ENCODE data around the gene MASP1.
A peak's percentile ranks its signal among the peaks of the same experiment; 100 is the strongest.

MASP1 gene, protein sequence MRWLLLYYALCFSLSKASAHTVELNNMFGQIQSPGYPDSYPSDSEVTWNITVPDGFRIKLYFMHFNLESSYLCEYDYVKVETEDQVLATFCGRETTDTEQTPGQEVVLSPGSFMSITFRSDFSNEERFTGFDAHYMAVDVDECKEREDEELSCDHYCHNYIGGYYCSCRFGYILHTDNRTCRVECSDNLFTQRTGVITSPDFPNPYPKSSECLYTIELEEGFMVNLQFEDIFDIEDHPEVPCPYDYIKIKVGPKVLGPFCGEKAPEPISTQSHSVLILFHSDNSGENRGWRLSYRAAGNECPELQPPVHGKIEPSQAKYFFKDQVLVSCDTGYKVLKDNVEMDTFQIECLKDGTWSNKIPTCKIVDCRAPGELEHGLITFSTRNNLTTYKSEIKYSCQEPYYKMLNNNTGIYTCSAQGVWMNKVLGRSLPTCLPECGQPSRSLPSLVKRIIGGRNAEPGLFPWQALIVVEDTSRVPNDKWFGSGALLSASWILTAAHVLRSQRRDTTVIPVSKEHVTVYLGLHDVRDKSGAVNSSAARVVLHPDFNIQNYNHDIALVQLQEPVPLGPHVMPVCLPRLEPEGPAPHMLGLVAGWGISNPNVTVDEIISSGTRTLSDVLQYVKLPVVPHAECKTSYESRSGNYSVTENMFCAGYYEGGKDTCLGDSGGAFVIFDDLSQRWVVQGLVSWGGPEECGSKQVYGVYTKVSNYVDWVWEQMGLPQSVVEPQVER

DNA sequence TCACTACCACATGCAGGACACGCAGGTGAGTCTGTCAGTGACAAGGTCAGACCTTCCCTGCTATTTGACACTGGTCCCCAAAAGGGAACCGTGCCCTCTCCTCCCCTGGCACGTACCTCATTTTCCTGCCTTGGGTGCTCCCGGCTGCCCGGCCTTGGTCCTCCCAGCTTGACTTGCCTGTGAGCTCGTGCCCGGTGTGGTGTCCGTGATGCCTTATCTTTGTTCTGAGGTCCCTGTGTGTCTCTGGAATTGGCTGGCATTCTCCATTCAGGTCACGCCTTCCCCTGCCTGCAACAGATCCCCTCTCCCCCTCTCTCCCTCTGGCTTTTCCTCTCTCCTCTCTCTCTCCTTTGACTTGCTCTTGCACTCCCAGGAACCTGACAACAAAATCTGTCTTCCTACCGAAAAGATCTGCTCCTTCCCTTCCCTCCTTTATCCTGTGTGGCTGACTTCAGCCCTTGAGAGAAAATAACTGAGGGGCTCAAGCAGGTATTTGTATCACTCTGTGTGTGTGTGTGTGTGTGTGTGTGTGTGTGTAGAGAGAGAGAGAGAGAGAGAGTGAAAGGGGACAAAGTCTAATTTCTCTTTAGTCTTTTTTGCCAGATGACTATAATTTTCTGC is at the start of gene MASP1:
TSS of gene MASP1 (minus strand) at position 226 of the 621 bp plus-strand sequence. CDS start at position 121, 105 bp downstream.
- in situ Hi-C loops (cut with HindIII; ENCODE audit: low sequenced_read_pairs), result no loop called here
- DNase-seq (ENCODE audit: low read depth), result no peak
- H3K4me3 ChIP-seq (ENCODE audit: low read depth, low read length), result peak within 1 kb of the TSS; percentile 26
- TF ChIP-seq CTCF (IDR thresholded peaks at IDR 0.05; ENCODE audit: low read depth, low read length, missing control alignments), result no peak

DNA sequence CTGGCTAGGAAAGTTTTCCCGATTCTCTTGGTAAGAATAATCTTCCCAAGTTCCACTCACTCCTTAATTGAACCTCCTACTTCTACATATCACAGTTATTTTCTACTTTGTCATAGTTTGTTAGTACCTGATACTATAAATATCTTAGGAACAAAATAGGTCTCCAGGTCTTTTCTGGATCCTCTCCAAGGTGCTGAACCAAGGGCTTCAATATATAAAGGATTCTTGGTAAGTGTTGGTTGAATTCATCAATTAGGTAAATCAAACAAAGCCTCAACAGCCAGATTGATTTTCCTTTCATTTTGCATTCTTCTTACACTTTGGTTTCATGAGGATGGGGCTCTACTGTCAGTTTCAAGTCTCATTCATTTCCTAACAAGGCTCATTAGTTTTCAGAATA is 49.0 kb upstream of the MASP1 start:
- no peak for DNase-seq (ENCODE audit: low read depth)
- in situ Hi-C loops (cut with HindIII; ENCODE audit: low sequenced_read_pairs), result no loop called here
- no peak overlapping the region for H3K4me3 ChIP-seq (ENCODE audit: low read depth, low read length)
- no peak for TF ChIP-seq CTCF (IDR thresholded peaks at IDR 0.05; ENCODE audit: low read depth, low read length, missing control alignments)

DNA sequence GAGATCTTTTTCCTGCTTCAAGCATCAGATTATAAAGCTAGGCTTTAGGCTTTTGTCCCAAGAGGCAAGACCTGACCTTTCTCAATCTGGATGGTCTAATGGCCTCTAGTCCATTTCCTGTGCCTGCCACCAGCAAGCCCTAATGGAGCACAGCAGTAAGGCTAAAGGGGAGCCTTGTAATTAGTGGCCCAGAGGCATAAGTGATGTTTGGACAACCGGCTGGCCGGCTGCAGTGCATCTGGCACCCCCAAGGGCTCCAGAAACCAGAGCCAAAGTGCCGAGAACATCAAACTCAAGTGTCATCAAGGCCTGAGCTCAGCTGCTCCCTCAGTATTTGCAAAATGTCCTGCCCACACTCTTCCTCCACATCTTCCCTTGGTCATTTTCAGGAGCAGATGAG is 44.8 kb upstream of the MASP1 start:
- H3K4me3 ChIP-seq (ENCODE audit: low read depth, low read length), result no peak overlapping the region
- in situ Hi-C loops (cut with HindIII; ENCODE audit: low sequenced_read_pairs), result no loop called here
- no peak for DNase-seq (ENCODE audit: low read depth)
- no peak for TF ChIP-seq CTCF (IDR thresholded peaks at IDR 0.05; ENCODE audit: low read depth, low read length, missing control alignments)

- in situ Hi-C loops (cut with HindIII; ENCODE audit: low sequenced_read_pairs), result no loop called here
- DNase-seq (ENCODE audit: low read depth), result no peak
- TF ChIP-seq CTCF (IDR thresholded peaks at IDR 0.05; ENCODE audit: low read depth, low read length, missing control alignments), result no peak
- no peak overlapping the region for H3K4me3 ChIP-seq (ENCODE audit: low read depth, low read length)
Observed at GRCh38 chr3:187334904-187335303, 43.4 kb upstream of the MASP1 start.

GRCh38 chr3:187328691-187329090 is 37.2 kb upstream of the MASP1 start:
- in situ Hi-C loops (cut with HindIII; ENCODE audit: low sequenced_read_pairs), result no loop called here
- no peak overlapping the region for H3K4me3 ChIP-seq (ENCODE audit: low read depth, low read length)
- DNase-seq (ENCODE audit: low read depth), result no peak
- no peak for TF ChIP-seq CTCF (IDR thresholded peaks at IDR 0.05; ENCODE audit: low read depth, low read length, missing control alignments)

GRCh38 chr3:187327845-187328244 is 36.3 kb upstream of the MASP1 start:
- in situ Hi-C loops (cut with HindIII; ENCODE audit: low sequenced_read_pairs), result no loop called here
- TF ChIP-seq CTCF (IDR thresholded peaks at IDR 0.05; ENCODE audit: low read depth, low read length, missing control alignments), result no peak
- DNase-seq (ENCODE audit: low read depth), result no peak
- H3K4me3 ChIP-seq (ENCODE audit: low read depth, low read length), result no peak overlapping the region

Measured in astrocyte of the cerebellum (primary cell).